Endothelial cell of umbilical vein (primary cell): Measurements from ENCODE around the gene TMC3.

Experiments used
- EZH2 ChIP-seq: IDR thresholded peaks from 2 replicates; pipeline ENCODE4 v1.6.1; 2012; ENCODE audit warnings: borderline replicate concordance, low read depth, mild to moderate bottlenecking, moderate library complexity, low read length, inconsistent platforms; ENCODE audit not compliant: severe bottlenecking
- TF ChIP-seq, protein P1 (sequence below), 2 donors: IDR thresholded peaks; 1 replicate in 1 of 2; 2 replicates in 1 of 2; pipeline ENCODE4 v1.5.1; 2011; ENCODE audit warnings: low read length in 2 of 2, mild to moderate bottlenecking in 2 of 2, moderate library complexity in 2 of 2, control low read depth in 1 of 2, inconsistent platforms in 1 of 2, low read depth in 1 of 2; ENCODE audit not compliant: insufficient read depth in 1 of 2; ENCODE audit errors: extremely low read depth in 1 of 2

DNA sequence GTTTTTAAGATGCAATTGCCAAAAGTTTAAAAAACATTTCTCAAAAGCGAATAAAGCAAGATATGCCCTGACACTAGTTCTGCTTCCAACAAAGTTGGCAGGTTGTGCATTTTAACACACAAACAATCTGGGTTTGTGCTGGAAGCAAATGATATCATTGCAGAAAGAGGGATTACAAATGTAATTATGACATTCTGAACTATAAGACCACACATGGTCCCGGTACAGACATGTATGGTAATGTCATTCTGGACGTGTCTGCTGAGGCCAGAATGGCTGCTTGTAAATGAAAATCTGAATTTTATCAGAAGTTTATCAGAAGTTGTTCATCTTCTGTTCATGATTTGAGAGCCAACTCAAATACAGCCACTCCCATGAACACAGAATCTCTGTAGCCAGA, 10.7 kb downstream of the TMC3 start:
- TF ChIP-seq, protein P1, sequence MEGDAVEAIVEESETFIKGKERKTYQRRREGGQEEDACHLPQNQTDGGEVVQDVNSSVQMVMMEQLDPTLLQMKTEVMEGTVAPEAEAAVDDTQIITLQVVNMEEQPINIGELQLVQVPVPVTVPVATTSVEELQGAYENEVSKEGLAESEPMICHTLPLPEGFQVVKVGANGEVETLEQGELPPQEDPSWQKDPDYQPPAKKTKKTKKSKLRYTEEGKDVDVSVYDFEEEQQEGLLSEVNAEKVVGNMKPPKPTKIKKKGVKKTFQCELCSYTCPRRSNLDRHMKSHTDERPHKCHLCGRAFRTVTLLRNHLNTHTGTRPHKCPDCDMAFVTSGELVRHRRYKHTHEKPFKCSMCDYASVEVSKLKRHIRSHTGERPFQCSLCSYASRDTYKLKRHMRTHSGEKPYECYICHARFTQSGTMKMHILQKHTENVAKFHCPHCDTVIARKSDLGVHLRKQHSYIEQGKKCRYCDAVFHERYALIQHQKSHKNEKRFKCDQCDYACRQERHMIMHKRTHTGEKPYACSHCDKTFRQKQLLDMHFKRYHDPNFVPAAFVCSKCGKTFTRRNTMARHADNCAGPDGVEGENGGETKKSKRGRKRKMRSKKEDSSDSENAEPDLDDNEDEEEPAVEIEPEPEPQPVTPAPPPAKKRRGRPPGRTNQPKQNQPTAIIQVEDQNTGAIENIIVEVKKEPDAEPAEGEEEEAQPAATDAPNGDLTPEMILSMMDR (IDR thresholded peaks at IDR 0.05; ENCODE audit: extremely low read depth in 1 of 2, insufficient read depth in 1 of 2, low read depth in 1 of 2, low read length in 2 of 2), result no peak
- no peak for TF ChIP-seq EZH2
